ENCODE results near the gene CDKN2B. TPM values are rescaled to one million over a fixed set of nuclear protein-coding genes. Genes with fewer than 3 reads are reported as not detected.

CDKN2B gene
- total RNA-seq, 1 experiment from 2014 or later: 0.05 TPM

GRCh38 chr9:22043928-22044327 lies 34.8 kb upstream of the CDKN2B start:
- BruUV-seq (replicated peaks): no TSS peak
- Histone ChIP-seq H3K27me3 (ENCODE audit: control insufficient read depth, insufficient read depth, low read length) (no peaks in the 10 kb centered on the region), H3K9me3 (ENCODE audit: control insufficient read depth, insufficient read depth, low read depth, low read length) (no peaks in the 10 kb centered on the region), H3K36me3 (ENCODE audit: control insufficient read depth, insufficient read depth, low read length) (no peaks in the 10 kb centered on the region), H3K27ac (ENCODE audit: low read length) (no peak overlapping the region), H3K4me3 (ENCODE audit: low read depth in 2 of 2, low read length in 2 of 2) (no peak overlapping the region), H3K4me1 (ENCODE audit: control insufficient read depth, insufficient read depth, low read length) (no peaks in the 10 kb centered on the region)
- POLR2A ChIA-PET: no interaction called here
- ATAC-seq: no peak
- intact Hi-C loops (cut with micrococcal nuclease; ENCODE audit: unreplicated experiment) (no loop called here), in situ Hi-C loops (cut with HindIII; ENCODE audit: low pct_unique_long_range_greater_than_20kb, low sequenced_read_pairs) (no loop called here)
- TF ChIP-seq TCF7L2 (IDR thresholded peaks at IDR 0.05; ENCODE audit: low read depth, low read length): no peak
- TF ChIP-seq, protein P1, sequence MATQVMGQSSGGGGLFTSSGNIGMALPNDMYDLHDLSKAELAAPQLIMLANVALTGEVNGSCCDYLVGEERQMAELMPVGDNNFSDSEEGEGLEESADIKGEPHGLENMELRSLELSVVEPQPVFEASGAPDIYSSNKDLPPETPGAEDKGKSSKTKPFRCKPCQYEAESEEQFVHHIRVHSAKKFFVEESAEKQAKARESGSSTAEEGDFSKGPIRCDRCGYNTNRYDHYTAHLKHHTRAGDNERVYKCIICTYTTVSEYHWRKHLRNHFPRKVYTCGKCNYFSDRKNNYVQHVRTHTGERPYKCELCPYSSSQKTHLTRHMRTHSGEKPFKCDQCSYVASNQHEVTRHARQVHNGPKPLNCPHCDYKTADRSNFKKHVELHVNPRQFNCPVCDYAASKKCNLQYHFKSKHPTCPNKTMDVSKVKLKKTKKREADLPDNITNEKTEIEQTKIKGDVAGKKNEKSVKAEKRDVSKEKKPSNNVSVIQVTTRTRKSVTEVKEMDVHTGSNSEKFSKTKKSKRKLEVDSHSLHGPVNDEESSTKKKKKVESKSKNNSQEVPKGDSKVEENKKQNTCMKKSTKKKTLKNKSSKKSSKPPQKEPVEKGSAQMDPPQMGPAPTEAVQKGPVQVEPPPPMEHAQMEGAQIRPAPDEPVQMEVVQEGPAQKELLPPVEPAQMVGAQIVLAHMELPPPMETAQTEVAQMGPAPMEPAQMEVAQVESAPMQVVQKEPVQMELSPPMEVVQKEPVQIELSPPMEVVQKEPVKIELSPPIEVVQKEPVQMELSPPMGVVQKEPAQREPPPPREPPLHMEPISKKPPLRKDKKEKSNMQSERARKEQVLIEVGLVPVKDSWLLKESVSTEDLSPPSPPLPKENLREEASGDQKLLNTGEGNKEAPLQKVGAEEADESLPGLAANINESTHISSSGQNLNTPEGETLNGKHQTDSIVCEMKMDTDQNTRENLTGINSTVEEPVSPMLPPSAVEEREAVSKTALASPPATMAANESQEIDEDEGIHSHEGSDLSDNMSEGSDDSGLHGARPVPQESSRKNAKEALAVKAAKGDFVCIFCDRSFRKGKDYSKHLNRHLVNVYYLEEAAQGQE (IDR thresholded peaks at IDR 0.05; ENCODE audit: insufficient read depth in 1 of 2, low read depth in 2 of 2, low read length in 1 of 2): no peak
- TF ChIP-seq POLR2AphosphoS5 (IDR thresholded peaks at IDR 0.05; ENCODE audit: low read depth, low read length): no peak
- CTCF ChIA-PET: no interaction called here
- DNase-seq (ENCODE audit: low read depth, low spot score): no peak

GRCh38 chr9:22041775-22042174 lies 32.7 kb upstream of the CDKN2B start:
- DNase-seq (ENCODE audit: low read depth, low spot score): no peak
- Histone ChIP-seq H3K27ac (ENCODE audit: low read length) (no peak overlapping the region), H3K4me3 (ENCODE audit: low read depth in 2 of 2, low read length in 2 of 2) (no peak overlapping the region), H3K36me3 (ENCODE audit: control insufficient read depth, insufficient read depth, low read length) (no peaks in the 10 kb centered on the region), H3K27me3 (ENCODE audit: control insufficient read depth, insufficient read depth, low read length) (no peaks in the 10 kb centered on the region), H3K4me1 (ENCODE audit: control insufficient read depth, insufficient read depth, low read length) (no peaks in the 10 kb centered on the region), H3K9me3 (ENCODE audit: control insufficient read depth, insufficient read depth, low read depth, low read length) (no peaks in the 10 kb centered on the region)
- no peak for ATAC-seq
- BruUV-seq (replicated peaks): no TSS peak
- intact Hi-C loops (cut with micrococcal nuclease; ENCODE audit: unreplicated experiment): no loop called here
- ChIA-PET POLR2A (no interaction called here), CTCF (no interaction called here)
- in situ Hi-C loops (cut with HindIII; ENCODE audit: low pct_unique_long_range_greater_than_20kb, low sequenced_read_pairs): no loop called here
- TF ChIP-seq, protein P1 (IDR thresholded peaks at IDR 0.05; ENCODE audit: insufficient read depth in 1 of 2, low read depth in 2 of 2, low read length in 1 of 2): no peak
- TF ChIP-seq, protein P2, sequence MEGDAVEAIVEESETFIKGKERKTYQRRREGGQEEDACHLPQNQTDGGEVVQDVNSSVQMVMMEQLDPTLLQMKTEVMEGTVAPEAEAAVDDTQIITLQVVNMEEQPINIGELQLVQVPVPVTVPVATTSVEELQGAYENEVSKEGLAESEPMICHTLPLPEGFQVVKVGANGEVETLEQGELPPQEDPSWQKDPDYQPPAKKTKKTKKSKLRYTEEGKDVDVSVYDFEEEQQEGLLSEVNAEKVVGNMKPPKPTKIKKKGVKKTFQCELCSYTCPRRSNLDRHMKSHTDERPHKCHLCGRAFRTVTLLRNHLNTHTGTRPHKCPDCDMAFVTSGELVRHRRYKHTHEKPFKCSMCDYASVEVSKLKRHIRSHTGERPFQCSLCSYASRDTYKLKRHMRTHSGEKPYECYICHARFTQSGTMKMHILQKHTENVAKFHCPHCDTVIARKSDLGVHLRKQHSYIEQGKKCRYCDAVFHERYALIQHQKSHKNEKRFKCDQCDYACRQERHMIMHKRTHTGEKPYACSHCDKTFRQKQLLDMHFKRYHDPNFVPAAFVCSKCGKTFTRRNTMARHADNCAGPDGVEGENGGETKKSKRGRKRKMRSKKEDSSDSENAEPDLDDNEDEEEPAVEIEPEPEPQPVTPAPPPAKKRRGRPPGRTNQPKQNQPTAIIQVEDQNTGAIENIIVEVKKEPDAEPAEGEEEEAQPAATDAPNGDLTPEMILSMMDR (IDR thresholded peaks at IDR 0.05): no peak
- TF ChIP-seq POLR2AphosphoS5 (IDR thresholded peaks at IDR 0.05; ENCODE audit: low read depth, low read length): no peak
- TF ChIP-seq SIN3A (IDR thresholded peaks at IDR 0.05; ENCODE audit: borderline replicate concordance, insufficient read depth, low read depth, low read length): no peak
- TF ChIP-seq TCF7L2 (IDR thresholded peaks at IDR 0.05; ENCODE audit: low read depth, low read length): no peak
